22Rv1 (cell line): ENCODE data around the gene DHRS11.

Source experiments
- H3K27ac ChIP-seq: fragments of 450-650 bp; 2 replicates; pipeline ENCODE4 v1.5.1; 2017
- ZFX ChIP-seq: fragments of 450-650 bp; IDR thresholded peaks from 2 replicates; pipeline ENCODE4 v1.6.1; 2017; ENCODE audit warnings: antibody characterized with exemption, borderline replicate concordance
- TF ChIP-seq, protein P1 (sequence below): fragments of 450-650 bp; IDR thresholded peaks from 2 replicates; pipeline ENCODE4 v1.5.1; 2017; ENCODE audit warnings: mild to moderate bottlenecking

DHRS11 gene

DNA sequence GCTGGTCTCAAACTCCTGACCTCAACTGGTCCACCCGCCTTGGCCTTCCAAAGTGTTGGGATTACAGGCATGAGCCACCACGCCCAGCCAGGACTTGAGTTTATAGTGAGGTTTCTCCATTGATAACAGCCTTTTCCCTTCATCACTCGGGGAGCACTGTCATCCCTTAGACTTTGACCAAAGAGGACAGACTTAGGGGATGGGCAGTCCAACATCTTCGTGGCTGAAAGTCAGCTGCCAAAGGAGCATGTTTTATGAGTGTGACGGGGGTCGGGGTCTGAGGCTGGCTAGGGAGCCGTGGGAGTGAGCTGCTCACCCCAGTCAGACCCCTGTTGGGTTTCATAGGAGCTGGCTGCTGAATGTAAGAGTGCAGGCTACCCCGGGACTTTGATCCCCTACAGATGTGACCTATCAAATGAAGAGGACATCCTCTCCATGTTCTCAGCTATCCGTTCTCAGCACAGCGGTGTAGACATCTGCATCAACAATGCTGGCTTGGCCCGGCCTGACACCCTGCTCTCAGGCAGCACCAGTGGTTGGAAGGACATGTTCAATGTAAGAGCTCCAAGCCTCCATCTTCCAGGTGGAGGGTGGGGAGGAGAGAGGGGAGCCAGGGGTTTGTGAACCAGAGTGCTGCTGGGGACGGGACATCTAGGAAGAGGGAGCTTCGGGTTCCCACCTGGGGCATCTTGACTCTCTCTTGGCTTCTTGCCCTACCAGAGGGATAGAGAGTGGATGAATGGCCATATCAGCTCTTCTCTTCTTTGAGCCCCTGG lies 3.1 kb downstream of the DHRS11 start:
- TF ChIP-seq ZFX = no peak
- TF ChIP-seq, protein P1, sequence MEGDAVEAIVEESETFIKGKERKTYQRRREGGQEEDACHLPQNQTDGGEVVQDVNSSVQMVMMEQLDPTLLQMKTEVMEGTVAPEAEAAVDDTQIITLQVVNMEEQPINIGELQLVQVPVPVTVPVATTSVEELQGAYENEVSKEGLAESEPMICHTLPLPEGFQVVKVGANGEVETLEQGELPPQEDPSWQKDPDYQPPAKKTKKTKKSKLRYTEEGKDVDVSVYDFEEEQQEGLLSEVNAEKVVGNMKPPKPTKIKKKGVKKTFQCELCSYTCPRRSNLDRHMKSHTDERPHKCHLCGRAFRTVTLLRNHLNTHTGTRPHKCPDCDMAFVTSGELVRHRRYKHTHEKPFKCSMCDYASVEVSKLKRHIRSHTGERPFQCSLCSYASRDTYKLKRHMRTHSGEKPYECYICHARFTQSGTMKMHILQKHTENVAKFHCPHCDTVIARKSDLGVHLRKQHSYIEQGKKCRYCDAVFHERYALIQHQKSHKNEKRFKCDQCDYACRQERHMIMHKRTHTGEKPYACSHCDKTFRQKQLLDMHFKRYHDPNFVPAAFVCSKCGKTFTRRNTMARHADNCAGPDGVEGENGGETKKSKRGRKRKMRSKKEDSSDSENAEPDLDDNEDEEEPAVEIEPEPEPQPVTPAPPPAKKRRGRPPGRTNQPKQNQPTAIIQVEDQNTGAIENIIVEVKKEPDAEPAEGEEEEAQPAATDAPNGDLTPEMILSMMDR = no peak
- H3K27ac ChIP-seq = no peak overlapping the region

DNA sequence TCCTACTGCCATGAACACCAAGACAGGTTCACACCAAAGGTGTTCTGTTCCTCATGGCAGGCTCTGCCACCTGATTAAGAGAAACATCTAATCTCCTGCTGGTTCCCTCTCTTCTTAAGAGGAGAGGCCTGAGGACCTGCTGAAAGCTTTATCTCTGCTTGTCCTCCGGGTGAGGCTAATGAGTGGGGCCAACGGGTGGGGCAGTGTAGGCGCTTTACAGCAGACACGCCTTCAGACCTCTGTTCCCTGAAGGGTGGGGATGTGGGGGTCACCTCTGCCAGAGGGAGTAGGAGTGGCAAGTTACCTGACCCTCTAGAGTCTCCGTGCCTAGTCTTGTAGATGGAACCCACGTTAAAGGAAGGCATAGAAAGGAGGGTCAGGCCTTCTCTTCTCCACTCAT lies 5.5 kb downstream of the DHRS11 start:
- TF ChIP-seq, protein P1 = no peak
- no peak for TF ChIP-seq ZFX
- no peak overlapping the region for H3K27ac ChIP-seq

DNA sequence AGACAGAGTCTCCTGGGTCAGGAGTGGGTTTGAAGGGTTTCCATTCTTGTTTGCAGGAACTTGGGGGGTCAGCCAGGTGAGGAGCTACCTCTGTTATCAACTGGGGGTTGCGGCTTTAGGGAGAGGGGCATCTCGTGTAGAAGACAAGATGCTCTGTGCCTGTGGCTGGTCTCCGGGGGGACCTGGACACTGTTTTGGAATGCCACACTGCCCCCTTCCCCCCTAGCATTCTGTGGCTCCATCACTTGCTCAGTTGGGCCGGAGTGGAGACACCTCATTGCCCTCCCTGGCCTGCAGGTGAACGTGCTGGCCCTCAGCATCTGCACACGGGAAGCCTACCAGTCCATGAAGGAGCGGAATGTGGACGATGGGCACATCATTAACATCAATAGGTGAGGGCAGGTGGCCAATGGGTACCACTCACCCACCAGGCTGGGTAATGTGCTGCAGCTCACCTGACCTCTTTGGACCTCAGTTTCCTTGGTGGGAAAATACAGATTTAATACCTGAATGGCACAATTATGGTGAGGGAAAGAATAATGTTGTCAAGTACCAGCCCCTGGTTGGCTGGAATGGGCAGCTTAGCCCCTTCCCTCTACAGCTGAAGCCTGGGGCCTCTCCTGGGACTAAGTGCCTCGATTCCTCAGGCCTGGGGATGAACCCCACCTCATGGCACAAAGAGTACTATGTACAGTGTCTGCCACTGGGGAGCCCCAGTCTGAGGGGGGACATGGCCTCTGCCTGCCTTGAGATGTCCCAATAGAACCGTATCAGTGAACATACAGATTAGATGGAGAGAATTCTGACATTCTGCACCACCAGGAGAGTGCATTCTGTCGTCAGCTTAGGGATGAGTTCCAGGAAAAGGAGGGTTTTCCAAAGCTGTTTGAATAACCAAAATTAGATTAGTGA lies 6.4 kb downstream of the DHRS11 start:
- TF ChIP-seq, protein P1 = no peak
- no peak for TF ChIP-seq ZFX
- H3K27ac ChIP-seq = no peak overlapping the region

DNA sequence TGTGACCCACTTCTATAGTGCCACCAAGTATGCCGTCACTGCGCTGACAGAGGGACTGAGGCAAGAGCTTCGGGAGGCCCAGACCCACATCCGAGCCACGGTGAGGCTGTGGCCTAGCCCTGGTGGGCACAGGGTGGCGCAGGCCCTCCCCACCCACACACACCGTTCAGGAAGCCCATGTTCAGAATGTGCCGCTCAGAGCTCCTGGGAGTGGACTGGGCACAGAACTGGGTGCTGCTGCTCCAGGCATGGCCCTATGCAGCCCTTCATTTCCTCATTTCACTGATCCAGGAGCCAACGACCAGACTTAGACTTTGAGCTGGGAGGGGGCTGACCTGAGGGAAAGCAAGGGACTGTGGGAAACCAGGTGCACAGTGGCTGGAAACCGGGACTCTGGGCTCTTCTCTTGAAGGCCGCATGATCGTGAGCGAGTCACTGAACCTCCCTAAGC lies 7.3 kb downstream of the DHRS11 start:
- no peak overlapping the region for H3K27ac ChIP-seq
- TF ChIP-seq, protein P1 = no peak
- no peak for TF ChIP-seq ZFX

DNA sequence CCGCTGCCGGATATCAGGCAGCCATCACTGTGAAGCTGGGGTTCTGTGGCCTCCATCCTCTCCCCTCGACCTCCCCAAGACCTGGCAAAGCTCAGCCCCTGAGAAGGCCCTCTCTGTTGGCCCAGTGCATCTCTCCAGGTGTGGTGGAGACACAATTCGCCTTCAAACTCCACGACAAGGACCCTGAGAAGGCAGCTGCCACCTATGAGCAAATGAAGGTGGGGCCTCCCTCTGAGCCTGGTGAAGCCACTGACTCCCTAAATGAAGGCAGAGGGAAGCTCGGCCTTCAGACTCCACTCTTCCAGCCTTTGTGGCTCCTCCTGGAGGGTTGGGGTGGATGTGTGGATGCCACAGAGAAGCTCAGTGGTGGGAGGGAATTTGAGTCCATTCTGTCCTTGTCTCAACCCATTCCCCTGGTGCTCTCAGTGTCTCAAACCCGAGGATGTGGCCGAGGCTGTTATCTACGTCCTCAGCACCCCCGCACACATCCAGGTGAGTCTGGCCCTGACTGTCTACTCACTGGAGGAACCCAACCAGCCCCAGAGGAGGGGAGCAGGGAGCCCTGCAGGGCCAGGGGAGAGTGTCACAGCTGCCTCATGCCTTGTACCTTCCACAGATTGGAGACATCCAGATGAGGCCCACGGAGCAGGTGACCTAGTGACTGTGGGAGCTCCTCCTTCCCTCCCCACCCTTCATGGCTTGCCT lies 8.0 kb downstream of the DHRS11 start:
- no peak overlapping the region for H3K27ac ChIP-seq
- TF ChIP-seq, protein P1 = no peak

DNA sequence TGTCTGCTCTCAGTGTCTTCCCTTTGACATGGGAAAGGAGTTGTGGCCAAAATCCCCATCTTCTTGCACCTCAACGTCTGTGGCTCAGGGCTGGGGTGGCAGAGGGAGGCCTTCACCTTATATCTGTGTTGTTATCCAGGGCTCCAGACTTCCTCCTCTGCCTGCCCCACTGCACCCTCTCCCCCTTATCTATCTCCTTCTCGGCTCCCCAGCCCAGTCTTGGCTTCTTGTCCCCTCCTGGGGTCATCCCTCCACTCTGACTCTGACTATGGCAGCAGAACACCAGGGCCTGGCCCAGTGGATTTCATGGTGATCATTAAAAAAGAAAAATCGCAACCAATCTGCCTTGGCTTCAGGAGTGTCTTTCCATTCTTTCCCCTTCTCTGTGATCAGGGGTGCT lies 8.8 kb downstream of the DHRS11 start:
- TF ChIP-seq ZFX = no peak
- TF ChIP-seq, protein P1 = no peak

More for the DNA sequence above, 8.8 kb downstream of the DHRS11 start:
- H3K27ac ChIP-seq = peak overlapping the region; percentile 81
